GM12873 (cell line): ENCODE results near the gene TOMM22.
A peak's percentile ranks its signal among the peaks of the same experiment; 100 is the strongest.

ENCODE experiments used
- CTCF ChIP-seq: IDR thresholded peaks from 2 replicates; pipeline ENCODE4 v1.5.1; 2012; ENCODE audit warnings: low read depth, mild to moderate bottlenecking, moderate library complexity, low read length, control low read depth; ENCODE audit not compliant: insufficient read depth; ENCODE audit errors: missing control alignments

Gene TOMM22

GRCh38 chr22:38724926-38725571 lies 43.3 kb downstream of the TOMM22 start:
- peak; percentile 65 for TF ChIP-seq CTCF

- no peak for TF ChIP-seq CTCF
Observed at GRCh38 chr22:38725900-38726655, 44.3 kb downstream of the TOMM22 start.

GRCh38 chr22:38727123-38727522 lies 45.4 kb downstream of the TOMM22 start:
- TF ChIP-seq CTCF = no peak

- no peak for TF ChIP-seq CTCF
Observed at GRCh38 chr22:38727530-38728451, 46.0 kb downstream of the TOMM22 start.

GRCh38 chr22:38728871-38729796 lies 47.4 kb downstream of the TOMM22 start:
- TF ChIP-seq CTCF = no peak

- TF ChIP-seq CTCF = no peak
Observed at GRCh38 chr22:38729946-38730345, 48.2 kb downstream of the TOMM22 start.
